Right lobe of liver (tissue), 4 donors: ENCODE data around the gene ABCC9.

Experiments used
- CTCF ChIP-seq, 4 donors: fragments of 200-600 bp in 3 of 4; fragments of 450-650 bp in 1 of 4; IDR thresholded peaks; one replicate each; pipeline versions ENCODE4 v1.5.1 to v1.8.0; 2016 to 2022; ENCODE audit warnings: antibody characterized with exemption in 4 of 4, mild to moderate bottlenecking in 2 of 4
- POLR2A ChIP-seq: fragments of 450-650 bp; IDR thresholded peaks from one replicate; pipeline ENCODE4 v1.6.1; 2017; ENCODE audit warnings: antibody characterized with exemption, mild to moderate bottlenecking
- donor health status: DM: no; HTN: no; CAD: no.
- donor health status: DM: no; HTN: no; CAD: no.
- donor health status: DM: no; HTN: yes; CAD: no.

DNA sequence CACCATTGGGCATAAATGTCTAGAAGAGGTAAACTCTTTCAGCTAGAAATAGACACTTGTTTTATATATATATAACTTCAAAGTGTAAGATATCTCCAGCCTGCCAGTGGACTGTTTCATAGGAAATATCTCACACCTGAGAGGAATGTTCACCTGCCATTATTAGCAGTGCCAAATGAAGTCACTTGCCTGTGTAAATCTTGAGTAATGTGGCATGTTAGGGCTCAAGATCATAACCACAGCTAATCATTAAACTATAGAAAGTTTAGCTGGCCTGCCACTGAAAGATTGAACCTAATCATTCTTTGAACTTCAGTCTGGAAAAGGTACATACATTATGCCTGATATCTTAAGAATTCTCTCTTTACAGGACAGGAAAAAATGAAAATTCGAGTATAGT lies 141.2 kb downstream of the ABCC9 start:
- TF ChIP-seq CTCF (IDR thresholded peaks at IDR 0.05): no peak
- TF ChIP-seq POLR2A: no peak
